HG02938 (cell line): Measurements from ENCODE around the gene DLST.
A peak's percentile ranks its signal among the peaks of the same experiment; 100 is the strongest.
"Not testable (repeated sequence)": the region's sequence is repeated elsewhere in the genome, so short reads cannot be mapped to it uniquely, and the experiment has no call there.

Experiments
- ATAC-seq: cut with Tn5 transposase; IDR thresholded peaks from one replicate; pipeline ENCODE4 v1.9.1; 2021; ENCODE audit warnings: mild to moderate bottlenecking, moderate library complexity; ENCODE audit not compliant: unreplicated experiment

DLST gene

GRCh38 chr14:74915426-74915825 is 33.7 kb downstream of the DLST start:
- ATAC-seq: no peak

- ATAC-seq: no peak
Observed at GRCh38 chr14:74915826-74916225, 34.1 kb downstream of the DLST start.

- ATAC-seq: no peak
Observed at GRCh38 chr14:74917178-74917543, 35.4 kb downstream of the DLST start.

- ATAC-seq: no peak
Observed at GRCh38 chr14:74917646-74918081, 35.9 kb downstream of the DLST start.

- ATAC-seq: no peak
Observed at GRCh38 chr14:74918380-74918779, 36.7 kb downstream of the DLST start.

GRCh38 chr14:74919421-74920165 is 37.9 kb downstream of the DLST start:
- ATAC-seq: no peak

GRCh38 chr14:74920281-74920680 is 38.6 kb downstream of the DLST start:
- no peak for ATAC-seq

GRCh38 chr14:74921053-74921620 is 39.4 kb downstream of the DLST start:
- ATAC-seq: no peak

GRCh38 chr14:74921987-74922751 is 40.5 kb downstream of the DLST start:
- ATAC-seq: no peak

GRCh38 chr14:74922752-74923401 is 41.2 kb downstream of the DLST start, which contains the start of gene RPS6KL1:
Gene RPS6KL1, minus strand, starts transcription at chr14:74923260. Its CDS starts 1,719 bp downstream, at chr14:74921541.
- ATAC-seq: peak; percentile 78

- no peak for ATAC-seq
Observed at GRCh38 chr14:74924061-74924460, 42.3 kb downstream of the DLST start.

- ATAC-seq: no peak
Observed at GRCh38 chr14:74927225-74927624, 45.5 kb downstream of the DLST start.

GRCh38 chr14:74929242-74929641 is 47.5 kb downstream of the DLST start:
- no peak for ATAC-seq

- ATAC-seq: not testable (repeated sequence)
Observed at GRCh38 chr14:74931744-74932143, 50.0 kb downstream of the DLST start.

- ATAC-seq: no peak
Observed at GRCh38 chr14:74932401-74932901, 50.7 kb downstream of the DLST start.

- ATAC-seq: not testable (repeated sequence)
Observed at GRCh38 chr14:74932936-74933335, 51.2 kb downstream of the DLST start.

GRCh38 chr14:74934041-74934440 is 52.3 kb downstream of the DLST start:
- no peak for ATAC-seq

GRCh38 chr14:74934476-74935359 is 53.0 kb downstream of the DLST start:
- ATAC-seq: no peak

GRCh38 chr14:74935360-74935680 is 53.6 kb downstream of the DLST start:
- no peak for ATAC-seq

GRCh38 chr14:74936151-74936550 is 54.4 kb downstream of the DLST start:
- ATAC-seq: no peak
